Measurements from ENCODE around the gene NACA2. TPM values are rescaled to one million over a fixed set of nuclear protein-coding genes. Genes with fewer than 3 reads are reported as not detected.

NACA2 gene
- total and polyA plus RNA-seq, 2 of the 4 experiments (the other 2 are of a cell fraction): not detected

GRCh38 chr17:61555127-61555566 is 35.9 kb downstream of the NACA2 start:
- intact Hi-C loops (cut with micrococcal nuclease): loop anchor here (10.0 kb wide), 1 partner anchor 830 kb away; no protein-coding TSS in a partner anchor
- no peak overlapping the region for H3K9ac ChIP-seq (ENCODE audit: low read depth, low read length)
- no peak overlapping the region for H2BK20ac ChIP-seq (ENCODE audit: low read depth, low read length)
- H3K27me3 ChIP-seq (ENCODE audit: control insufficient read depth, insufficient read depth, low read length): peaks cover 2% of the 10 kb centered on the region
- H3K36me3 ChIP-seq (ENCODE audit: control insufficient read depth, insufficient read depth, low read length): no peaks in the 10 kb centered on the region
- no peaks in the 10 kb centered on the region for H3K9me3 ChIP-seq (ENCODE audit: control insufficient read depth, insufficient read depth, low read length)
- H3K27ac ChIP-seq (ENCODE audit: insufficient read depth, low read length): no peak overlapping the region
- dilution Hi-C loops (cut with HindIII; ENCODE audit: low sequenced_read_pairs, unreplicated experiment): no loop called here
- H2BK5ac ChIP-seq (ENCODE audit: low read depth, low read length, poor library complexity, severe bottlenecking): no peak overlapping the region
- H4K5ac ChIP-seq (ENCODE audit: low read depth, low read length): no peak overlapping the region
- H3K9me1 ChIP-seq (ENCODE audit: insufficient read depth, low read length): no peaks in the 10 kb centered on the region
- no peaks in the 10 kb centered on the region for H4K20me1 ChIP-seq (ENCODE audit: insufficient read depth, low read length)
- H2AK9ac ChIP-seq (replicated peaks; ENCODE audit: low read depth, low read length, poor library complexity): no peak overlapping the region
- BruUV-seq (replicated peaks): no TSS peak
- H3K79me1 ChIP-seq (ENCODE audit: low read depth in 1 of 2, low read length in 2 of 2): no peaks in the 10 kb centered on the region
- no peak overlapping the region for H2AFZ ChIP-seq (replicated peaks; ENCODE audit: low read length, poor library complexity)
- H3K4ac ChIP-seq (ENCODE audit: low read depth, low read length): no peak overlapping the region
- no peak overlapping the region for H3K14ac ChIP-seq (replicated peaks; ENCODE audit: low read depth, low read length)
- no peak overlapping the region for H2BK120ac ChIP-seq (ENCODE audit: low read depth, low read length)
- TF ChIP-seq SMC3 (IDR thresholded peaks at IDR 0.05; ENCODE audit: low read depth, low read length): no peak
- no peak for TF ChIP-seq NFE2L2 (IDR thresholded peaks at IDR 0.05; ENCODE audit: low read depth, low read length)
- no peak for TF ChIP-seq FOS (IDR thresholded peaks at IDR 0.05; ENCODE audit: low read depth, low read length)
- TF ChIP-seq CEBPB (IDR thresholded peaks at IDR 0.05; ENCODE audit: low read depth, low read length): peak; percentile 82
- no peak for TF ChIP-seq MAFK (IDR thresholded peaks at IDR 0.05; ENCODE audit: low read depth, low read length)
- TF ChIP-seq POLR2A (IDR thresholded peaks at IDR 0.05; ENCODE audit: low read depth, low read length): no peak
- no peak overlapping the region for H2BK15ac ChIP-seq (ENCODE audit: low read depth, low read length)
- DNase-seq (no peak), ATAC-seq (ENCODE audit: low read depth) (no peak)
- no peak overlapping the region for H3K18ac ChIP-seq (ENCODE audit: low read depth, low read length)
- no peaks in the 10 kb centered on the region; the same call in 1 of the 2 replicates for H3K4me1 ChIP-seq (ENCODE audit: control insufficient read depth, insufficient read depth, low read length)
- no CpG with 5 or more reads among the region's 7 CpGs for WGBS, 2 experiments (ENCODE audit: extremely low coverage in 2 of 2, insufficient read length in 1 of 2)
- H3K4me2 ChIP-seq (ENCODE audit: low read depth, low read length): no peak overlapping the region
- ChIA-PET POLR2A (ENCODE audit: unreplicated experiment) (no interaction called here), CTCF (interaction anchor here (0.6 to 0.7 kb wide), 2 partner anchors 19 to 422 kb away, joined by 3 read pairs; no protein-coding TSS in a partner anchor)
- no peak overlapping the region for H3K4me3 ChIP-seq (ENCODE audit: insufficient read depth, low read depth, low read length)
- in situ Hi-C loops (cut with MboI; ENCODE audit: low sequenced_read_pairs): loop anchor here (10.0 kb wide), 1 partner anchor 590 kb away; no protein-coding TSS in a partner anchor
- no peak overlapping the region for H2AK5ac ChIP-seq (ENCODE audit: low read depth, low read length)
- H3K56ac ChIP-seq (ENCODE audit: extremely low read depth, insufficient read depth, low read length): no peak overlapping the region
- H4K91ac ChIP-seq (ENCODE audit: insufficient read depth, low read depth, low read length): no peak overlapping the region
- H3K23ac ChIP-seq (ENCODE audit: low read depth, low read length): no peak overlapping the region
- no peak overlapping the region for H4K8ac ChIP-seq (ENCODE audit: low read depth in 2 of 2, low read length in 2 of 2)

Data from IMR-90 (cell line).